Subcutaneous abdominal adipose tissue (tissue), 5 donors: ENCODE data around the gene SAMD14.
A peak's percentile ranks its signal among the peaks of the same experiment; 100 is the strongest.

Experiments used
- H3K27ac ChIP-seq: one replicate; pipeline ENCODE4 v1.7.0; 2013; ENCODE audit warnings: low read depth, mild to moderate bottlenecking, inconsistent platforms, low read length, moderate library complexity
- H3K27me3 ChIP-seq, 5 donors: one replicate each; pipeline ENCODE4 v1.7.0; 2013; ENCODE audit warnings: low read length in 5 of 5, inconsistent platforms in 1 of 5; ENCODE audit not compliant: control insufficient read depth in 5 of 5, insufficient read depth in 4 of 5
- H3K36me3 ChIP-seq, 5 donors: one replicate each; pipeline ENCODE4 v1.7.0; 2013; ENCODE audit warnings: low read length in 5 of 5; ENCODE audit not compliant: control insufficient read depth in 5 of 5, insufficient read depth in 5 of 5
- H3K4me1 ChIP-seq, 5 donors: one replicate each; pipeline ENCODE4 v1.7.0; 2013; ENCODE audit warnings: low read length in 5 of 5, mild to moderate bottlenecking in 3 of 5, moderate library complexity in 1 of 5; ENCODE audit not compliant: control insufficient read depth in 5 of 5, insufficient read depth in 5 of 5
- H3K4me3 ChIP-seq, 5 donors: one replicate each; pipeline ENCODE4 v1.7.0; 2013; ENCODE audit warnings: low read length in 5 of 5, low read depth in 1 of 5
- H3K9ac ChIP-seq, 5 donors: one replicate each; pipeline ENCODE4 v1.7.0; 2013; ENCODE audit warnings: low read length in 5 of 5, mild to moderate bottlenecking in 4 of 5, moderate library complexity in 3 of 5
- H3K9me3 ChIP-seq, 5 donors: one replicate each; pipeline ENCODE4 v1.7.0; 2013; ENCODE audit warnings: low read length in 5 of 5; ENCODE audit not compliant: control insufficient read depth in 5 of 5
- donor health status: healthy.
- donor health status: healthy.
- donor health status: healthy.
- donor health status: healthy.
- donor health status: healthy.

The SAMD14 gene

GRCh38 chr17:50129728-50130558, at the start of gene SAMD14:
Gene SAMD14, minus strand, starts transcription at chr17:50130160. Its CDS starts 5,201 bp downstream, at chr17:50124959.
- Histone ChIP-seq H3K4me1 (peaks cover 4 to 31% (median 23%) of the 10 kb centered on the region in 5 donors), H3K9ac (peak within 1 kb of the TSS in 1 of 5 donors; percentile 46), H3K9me3 (no peaks in the 10 kb centered on the region), H3K27me3 (peaks cover 6 to 13% (median 9%) of the 10 kb centered on the region in 5 donors), H3K27ac (no peak within 1 kb of the TSS), H3K4me3 (peak within 1 kb of the TSS in 4 of 5 donors; percentile 46 to 55 (median 52)), H3K36me3 (peaks cover 0 to 9% (median 6%) of the 10 kb centered on the region in 5 donors)

GRCh38 chr17:50177983-50178834, 48.2 kb upstream of the SAMD14 start:
- H3K9me3 ChIP-seq: no peaks in the 10 kb centered on the region
- H3K9ac ChIP-seq: peak overlapping the region in 1 of 5 donors; percentile 23
- H3K4me1 ChIP-seq: peaks cover 0 to 27% (median 17%) of the 10 kb centered on the region in 5 donors
- H3K36me3 ChIP-seq: no peaks in the 10 kb centered on the region
- peak overlapping the region in 4 of 5 donors; percentile 17 to 46 (median 26) for H3K4me3 ChIP-seq
- H3K27ac ChIP-seq: no peak overlapping the region
- peaks cover 0 to 6% (median under 1%) of the 10 kb centered on the region in 5 donors for H3K27me3 ChIP-seq

DNA sequence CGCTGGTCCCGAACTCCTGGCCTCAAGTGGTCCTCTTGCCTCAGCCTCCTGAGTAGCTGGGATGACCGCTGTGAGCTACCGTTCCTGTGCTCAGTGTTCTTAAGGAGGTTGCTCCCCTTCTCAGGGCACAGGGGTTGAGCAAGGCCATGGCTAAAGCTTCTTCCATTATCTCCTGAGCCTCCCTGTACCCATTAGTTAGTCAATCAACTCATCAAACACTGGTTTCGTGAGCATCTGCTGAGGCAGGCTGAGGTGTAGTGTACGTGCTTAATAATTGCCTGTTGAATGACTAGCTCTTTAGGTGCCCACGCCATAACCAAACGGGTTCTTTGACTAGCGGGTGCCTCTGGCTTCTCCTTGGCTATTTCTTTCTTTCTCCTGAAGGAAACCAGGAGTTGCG, 47.5 kb upstream of the SAMD14 start:
- Histone ChIP-seq H3K4me1 (peaks cover 0 to 31% (median 20%) of the 10 kb centered on the region in 5 donors), H3K27ac (no peak overlapping the region), H3K36me3 (no peaks in the 10 kb centered on the region), H3K27me3 (peaks cover 0 to 6% (median 0%) of the 10 kb centered on the region in 5 donors), H3K9me3 (no peaks in the 10 kb centered on the region), H3K9ac (no peak overlapping the region), H3K4me3 (peak overlapping the region in 1 of 5 donors; percentile 35)

GRCh38 chr17:50176559-50177357, 46.8 kb upstream of the SAMD14 start:
- peaks cover 0 to 2% (median 0%) of the 10 kb centered on the region in 5 donors for H3K27me3 ChIP-seq
- H3K4me3 ChIP-seq: no peak overlapping the region
- no peak overlapping the region for H3K9ac ChIP-seq
- H3K36me3 ChIP-seq: no peaks in the 10 kb centered on the region
- H3K9me3 ChIP-seq: no peaks in the 10 kb centered on the region
- H3K27ac ChIP-seq: no peak overlapping the region
- H3K4me1 ChIP-seq: peaks cover 0 to 29% (median 20%) of the 10 kb centered on the region in 5 donors

DNA sequence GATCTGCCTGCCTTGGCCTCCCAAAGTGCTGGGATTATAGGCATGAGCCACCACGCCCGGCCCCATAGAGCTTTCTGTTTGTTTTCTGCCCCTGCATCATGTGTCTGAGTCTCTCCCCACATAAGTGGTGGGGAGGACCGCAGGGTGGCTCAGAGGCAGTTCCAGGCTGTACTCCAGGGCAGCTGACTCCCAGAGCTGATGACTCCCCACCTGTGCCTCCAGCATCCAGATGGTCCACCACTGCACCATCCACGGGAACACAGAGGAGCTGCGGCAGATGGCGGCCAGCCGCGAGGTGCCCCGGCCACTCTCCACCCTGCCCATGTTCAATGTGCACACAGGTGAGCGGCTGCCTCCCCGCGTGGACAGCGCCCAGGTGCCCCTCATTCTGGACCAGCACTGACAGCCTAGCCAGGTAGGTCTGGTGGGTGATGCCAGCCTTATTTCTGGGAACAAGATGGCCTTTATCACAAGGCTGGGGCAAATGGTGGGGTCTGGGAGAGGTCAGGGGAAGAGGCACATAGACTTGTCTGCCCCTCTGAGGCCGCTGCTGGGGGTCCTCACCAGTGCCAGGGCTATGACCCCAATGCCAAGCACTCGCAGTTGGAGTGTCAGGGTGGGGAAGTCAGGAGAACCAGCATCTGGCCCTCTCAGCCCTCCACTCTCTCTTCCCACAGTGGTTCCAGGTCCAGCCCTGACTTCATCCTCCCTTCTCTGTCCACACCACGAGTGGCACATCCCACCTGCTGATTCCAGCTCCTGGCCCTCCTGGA, 45.3 kb upstream of the SAMD14 start:
- no peak overlapping the region for H3K4me3 ChIP-seq
- no peak overlapping the region for H3K9ac ChIP-seq
- no peaks in the 10 kb centered on the region for H3K9me3 ChIP-seq
- no peaks in the 10 kb centered on the region for H3K36me3 ChIP-seq
- peaks cover 0 to 24% (median 20%) of the 10 kb centered on the region in 5 donors for H3K4me1 ChIP-seq
- H3K27ac ChIP-seq: no peak overlapping the region
- H3K27me3 ChIP-seq: peaks cover 0 to 2% (median 0%) of the 10 kb centered on the region in 5 donors

- Histone ChIP-seq H3K27ac (no peak overlapping the region), H3K27me3 (peaks cover 0 to 2% (median 0%) of the 10 kb centered on the region in 5 donors), H3K36me3 (no peaks in the 10 kb centered on the region), H3K4me1 (peaks cover 0 to 24% (median 21%) of the 10 kb centered on the region in 5 donors), H3K9me3 (no peaks in the 10 kb centered on the region), H3K4me3 (no peak overlapping the region), H3K9ac (no peak overlapping the region)
Measured at GRCh38 chr17:50174444-50174843, 44.5 kb upstream of the SAMD14 start.

DNA sequence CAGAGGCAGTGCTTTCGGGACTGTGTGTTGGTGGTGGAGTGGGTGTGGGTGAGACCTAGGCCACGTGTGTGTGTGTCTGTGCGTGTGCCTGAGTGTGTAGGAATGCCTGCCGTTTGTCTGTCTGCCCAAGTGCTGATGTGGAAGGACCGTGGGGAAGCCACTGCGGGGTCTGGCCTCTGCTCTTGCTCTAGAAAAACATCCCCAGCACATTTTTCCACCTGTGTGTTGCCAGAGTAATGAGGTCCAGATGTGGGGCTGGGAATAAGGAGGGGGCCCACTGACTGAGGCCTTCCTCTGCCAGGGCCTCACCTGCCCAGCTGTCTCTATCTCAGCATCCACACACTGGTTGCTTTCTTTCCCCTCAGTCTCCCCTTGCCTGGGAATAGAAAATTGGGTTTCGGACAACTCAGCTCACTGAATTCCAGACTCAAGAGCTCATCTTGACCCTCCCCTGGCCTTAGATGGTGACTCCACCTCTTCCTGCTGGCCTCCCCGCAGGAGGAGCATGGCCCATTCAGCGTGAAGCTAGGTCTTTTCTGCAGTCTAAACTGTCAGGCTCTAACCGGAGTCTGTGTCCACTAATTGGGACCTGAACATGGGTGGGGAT, 43.5 kb upstream of the SAMD14 start:
- Histone ChIP-seq H3K9ac (no peak overlapping the region), H3K36me3 (no peaks in the 10 kb centered on the region), H3K4me1 (peaks cover 0 to 25% (median 20%) of the 10 kb centered on the region in 5 donors)

DNA sequence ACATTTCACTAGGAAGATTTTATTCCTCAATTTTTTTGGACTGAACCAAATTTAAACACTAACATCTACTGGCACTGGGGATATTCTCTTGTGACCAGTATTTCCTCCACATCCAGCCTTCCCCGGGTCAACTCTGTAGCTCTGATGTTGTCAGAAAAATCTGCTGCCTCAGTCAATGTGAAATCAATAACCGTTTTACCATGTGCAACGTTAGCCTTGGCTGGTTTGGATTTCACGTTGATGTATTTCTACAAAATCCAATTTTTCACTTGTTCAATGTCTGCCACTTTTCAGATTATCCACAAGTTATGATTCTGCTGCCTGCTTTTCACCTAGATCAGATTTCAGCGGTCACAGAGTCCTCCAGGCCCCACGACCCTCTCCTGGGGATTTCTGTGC, 43.0 kb upstream of the SAMD14 start:
- Histone ChIP-seq H3K36me3 (no peaks in the 10 kb centered on the region), H3K9ac (no peak overlapping the region), H3K4me1 (peaks cover 0 to 20% (median 15%) of the 10 kb centered on the region in 5 donors), H3K9me3 (no peaks in the 10 kb centered on the region), H3K27ac (no peak overlapping the region), H3K27me3 (peaks cover 0 to 6% (median 2%) of the 10 kb centered on the region in 5 donors), H3K4me3 (no peak overlapping the region)

More for the DNA sequence above, 43.5 kb upstream of the SAMD14 start:
- H3K4me3 ChIP-seq: no peak overlapping the region
- H3K9me3 ChIP-seq: no peaks in the 10 kb centered on the region
- no peak overlapping the region for H3K27ac ChIP-seq
- H3K27me3 ChIP-seq: peaks cover 0 to 4% (median 1%) of the 10 kb centered on the region in 5 donors
